Tongue (tissue), 2 donors: ENCODE results near the gene PIP4K2B. TPM values are rescaled to one million over a fixed set of nuclear protein-coding genes. Genes with fewer than 3 reads are reported as not detected.
"Not testable (repeated sequence)": the region's sequence is repeated elsewhere in the genome, so short reads cannot be mapped to it uniquely, and the experiment has no call there.

ENCODE experiments used
- DNase-seq: peaks from one replicate; pipeline ENCODE4 v3.0.0-alpha.2; 2015
- total RNA-seq: library from RNA; depleted of rRNA; stranded (reverse); fragments of >200 nt; gene quantifications from one replicate; pipeline ENCODE4 v1.2.3, GENCODE V29; 2014

PIP4K2B gene
- 81.4 TPM for total RNA-seq

- DNase-seq: peak; percentile 99
Observed at GRCh38 chr17:38799501-38800236, at the start of gene PIP4K2B. PIP4K2B (minus strand) TSS chr17:38799556; CDS start chr17:38799424, 132 bp downstream.

GRCh38 chr17:38848557-38848891 is 49.2 kb upstream of the PIP4K2B start:
- no peak for DNase-seq

- DNase-seq: no peak
Observed at GRCh38 chr17:38844261-38844757, 45.0 kb upstream of the PIP4K2B start.

GRCh38 chr17:38825762-38826247 is 26.4 kb upstream of the PIP4K2B start:
- DNase-seq: no peak

GRCh38 chr17:38824899-38825761 is 25.8 kb upstream of the PIP4K2B start, which contains the start of gene CWC25:
CWC25 (minus strand) TSS chr17:38825321; CDS start chr17:38825183, 138 bp downstream.
- peak; percentile 98 for DNase-seq

- DNase-seq: no peak
Observed at GRCh38 chr17:38815576-38816193, 16.3 kb upstream of the PIP4K2B start.

- DNase-seq: no peak
Observed at GRCh38 chr17:38809828-38810227, 10.5 kb upstream of the PIP4K2B start.

GRCh38 chr17:38800237-38800760 is 943 bp upstream of the PIP4K2B start:
- DNase-seq: no peak

- DNase-seq: peak; percentile 52
Observed at GRCh38 chr17:38798614-38799500, 499 bp downstream of the PIP4K2B start.

- DNase-seq: no peak
Observed at GRCh38 chr17:38797828-38798227, 1.5 kb downstream of the PIP4K2B start.

GRCh38 chr17:38797158-38797490 is 2.2 kb downstream of the PIP4K2B start:
- DNase-seq: no peak

GRCh38 chr17:38796451-38797157 is 2.8 kb downstream of the PIP4K2B start:
- no peak for DNase-seq

GRCh38 chr17:38794221-38794620 is 5.1 kb downstream of the PIP4K2B start:
- no peak for DNase-seq

GRCh38 chr17:38791162-38791561 is 8.2 kb downstream of the PIP4K2B start:
- no peak for DNase-seq

- not testable (repeated sequence) for DNase-seq
Observed at GRCh38 chr17:38790148-38790707, 9.1 kb downstream of the PIP4K2B start.

- no peak for DNase-seq
Observed at GRCh38 chr17:38789185-38789584, 10.2 kb downstream of the PIP4K2B start.

GRCh38 chr17:38787999-38788398 is 11.4 kb downstream of the PIP4K2B start:
- not testable (repeated sequence) for DNase-seq

- DNase-seq: no peak
Observed at GRCh38 chr17:38786372-38786771, 13.0 kb downstream of the PIP4K2B start.

- no peak for DNase-seq
Observed at GRCh38 chr17:38783227-38783626, 16.1 kb downstream of the PIP4K2B start.
